HG03196 (cell line): ENCODE data around the gene AFF1.

ENCODE experiments used
- ATAC-seq: cut with Tn5 transposase; IDR thresholded peaks from one replicate; pipeline ENCODE4 v1.9.1; 2021; ENCODE audit not compliant: unreplicated experiment

Gene AFF1

DNA sequence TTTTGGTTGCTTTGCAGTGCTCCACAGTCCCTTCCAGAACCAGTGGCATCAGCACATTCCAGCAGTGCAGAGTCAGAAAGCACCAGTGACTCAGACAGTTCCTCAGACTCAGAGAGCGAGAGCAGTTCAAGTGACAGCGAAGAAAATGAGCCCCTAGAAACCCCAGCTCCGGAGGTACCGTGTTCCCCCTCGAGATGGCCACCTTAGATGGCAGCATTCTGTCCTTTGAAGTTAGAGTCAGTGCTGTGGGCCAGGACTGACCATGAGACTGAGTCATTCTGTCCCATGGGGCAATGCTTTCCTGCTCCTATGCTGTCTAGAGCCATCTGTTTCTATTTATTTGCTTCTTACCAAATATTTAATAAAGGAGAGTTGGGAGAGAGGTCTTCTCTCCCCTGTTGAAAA lies 173.3 kb downstream of the AFF1 start:
- no peak for ATAC-seq

DNA sequence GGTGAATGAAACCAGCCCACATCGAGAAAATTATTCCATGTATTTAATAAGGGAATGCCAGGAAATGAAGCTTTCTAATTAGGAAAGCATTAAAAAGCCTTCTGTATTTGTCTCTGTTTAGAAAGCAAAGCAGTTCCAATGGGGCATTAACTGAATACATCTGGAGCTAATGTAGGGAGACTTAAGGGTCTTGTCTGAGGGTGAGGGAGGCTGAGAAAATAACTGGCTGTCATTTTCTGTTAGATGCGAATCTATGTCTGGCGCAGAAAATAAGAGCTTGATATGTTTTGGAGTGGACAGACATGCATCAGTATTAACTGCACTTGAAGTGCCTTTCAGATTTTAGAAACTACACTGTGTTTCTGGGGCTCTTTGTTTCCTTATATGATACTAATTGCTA lies 174.3 kb downstream of the AFF1 start:
- ATAC-seq, result no peak

DNA sequence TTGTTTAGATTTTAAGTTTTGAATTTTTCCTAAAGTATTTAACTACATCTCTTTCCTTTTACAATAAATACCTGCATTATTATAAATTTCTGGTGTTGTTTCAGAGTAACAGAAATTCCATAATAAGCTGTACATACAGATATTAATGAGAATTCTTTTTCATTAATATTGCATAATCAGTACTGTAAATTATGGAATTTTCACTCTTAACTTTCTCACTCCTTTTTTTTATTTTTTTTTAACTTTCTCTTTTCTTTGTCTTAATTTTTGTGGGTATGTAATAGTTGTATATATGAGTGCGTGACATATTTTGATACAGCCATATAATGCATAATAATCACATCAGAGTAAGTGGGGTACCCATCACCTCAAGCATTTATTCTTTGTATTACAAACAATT lies 175.1 kb downstream of the AFF1 start:
- no peak for ATAC-seq

DNA sequence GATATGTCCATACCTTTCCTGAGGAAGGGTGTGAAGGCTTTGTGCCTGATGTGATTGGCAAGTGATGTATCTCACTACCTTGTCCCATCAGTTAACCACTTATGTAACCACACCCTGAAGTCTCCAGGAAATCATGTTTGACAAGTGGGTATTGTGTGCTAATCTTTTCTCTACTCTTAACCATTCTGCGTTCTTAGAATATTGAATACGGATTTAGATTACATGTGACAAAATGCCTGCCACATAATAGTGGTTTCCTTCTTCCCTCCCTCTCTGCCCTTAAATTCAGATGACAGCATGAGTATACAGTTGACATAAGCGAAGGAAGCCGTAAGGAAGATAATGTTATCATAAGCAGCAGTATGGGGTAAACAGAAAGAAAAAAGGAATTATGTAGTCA lies 177.3 kb downstream of the AFF1 start:
- ATAC-seq, result no peak

DNA sequence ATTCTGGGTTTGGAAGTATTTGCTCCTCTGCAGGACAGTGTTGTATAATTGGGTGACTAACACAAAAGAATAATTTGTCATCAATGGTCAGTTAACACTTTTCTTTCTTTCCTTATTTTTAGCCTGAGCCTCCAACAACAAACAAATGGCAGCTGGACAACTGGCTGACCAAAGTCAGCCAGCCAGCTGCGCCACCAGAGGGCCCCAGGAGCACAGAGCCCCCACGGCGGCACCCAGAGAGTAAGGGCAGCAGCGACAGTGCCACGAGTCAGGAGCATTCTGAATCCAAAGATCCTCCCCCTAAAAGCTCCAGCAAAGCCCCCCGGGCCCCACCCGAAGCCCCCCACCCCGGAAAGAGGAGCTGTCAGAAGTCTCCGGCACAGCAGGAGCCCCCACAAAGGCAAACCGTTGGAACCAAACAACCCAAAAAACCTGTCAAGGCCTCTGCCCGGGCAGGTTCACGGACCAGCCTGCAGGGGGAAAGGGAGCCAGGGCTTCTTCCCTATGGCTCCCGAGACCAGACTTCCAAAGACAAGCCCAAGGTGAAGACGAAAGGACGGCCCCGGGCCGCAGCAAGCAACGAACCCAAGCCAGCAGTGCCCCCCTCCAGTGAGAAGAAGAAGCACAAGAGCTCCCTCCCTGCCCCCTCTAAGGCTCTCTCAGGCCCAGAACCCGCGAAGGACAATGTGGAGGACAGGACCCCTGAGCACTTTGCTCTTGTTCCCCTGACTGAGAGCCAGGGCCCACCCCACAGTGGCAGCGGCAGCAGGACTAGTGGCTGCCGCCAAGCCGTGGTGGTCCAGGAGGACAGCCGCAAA lies 179.6 kb downstream of the AFF1 start:
- ATAC-seq, result no peak

DNA sequence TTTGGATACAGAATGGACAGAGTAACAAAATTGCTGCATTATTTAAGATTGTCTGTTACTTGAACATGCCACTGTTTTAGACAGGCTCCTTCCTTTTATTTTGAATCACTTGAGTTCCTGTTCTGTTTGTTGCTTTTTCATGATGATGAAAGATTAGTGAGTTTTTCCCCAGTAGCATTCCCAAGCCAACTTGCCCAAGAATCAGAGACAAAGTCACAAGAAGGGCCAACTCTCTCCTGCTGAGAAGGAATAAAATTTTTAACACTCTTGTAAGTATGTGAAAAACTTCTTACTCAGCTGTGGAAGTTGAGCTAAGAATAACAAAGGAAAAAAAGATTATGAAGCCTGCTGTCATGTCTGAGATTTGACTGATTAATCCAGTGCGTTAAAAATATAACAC lies 181.4 kb downstream of the AFF1 start:
- no peak for ATAC-seq

DNA sequence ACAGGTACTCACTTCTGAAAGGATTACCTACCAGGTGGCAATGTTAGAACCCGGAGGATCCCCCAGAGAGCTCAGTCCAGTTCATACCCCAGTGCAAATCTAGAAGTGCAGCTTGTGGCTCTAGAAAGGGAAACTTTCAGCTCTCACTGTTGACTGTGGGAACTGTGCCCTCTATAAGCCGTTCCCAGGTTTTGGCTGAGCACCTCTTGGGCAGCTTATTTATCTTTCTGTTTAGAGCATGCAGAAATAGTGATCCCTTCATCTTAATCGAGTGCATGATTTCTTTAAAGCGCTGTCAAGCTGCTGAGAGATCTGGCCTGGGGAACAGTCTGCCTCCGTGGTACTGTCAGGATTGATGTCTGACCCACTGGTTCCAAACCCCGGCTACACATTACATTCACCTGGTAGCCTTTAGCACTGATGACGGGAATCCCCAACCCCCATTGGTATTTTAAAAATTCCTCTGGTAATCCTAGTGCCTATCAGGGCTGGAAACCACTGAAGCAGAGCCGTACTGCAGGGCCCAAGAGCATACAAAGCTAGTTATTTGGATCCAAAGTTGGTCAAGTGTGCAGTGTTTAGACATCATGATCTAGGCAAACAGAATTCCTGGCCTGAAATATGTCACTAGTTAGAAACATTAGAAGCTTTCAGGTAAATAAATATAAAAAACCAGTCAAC lies 182.4 kb downstream of the AFF1 start:
- ATAC-seq, result no peak

DNA sequence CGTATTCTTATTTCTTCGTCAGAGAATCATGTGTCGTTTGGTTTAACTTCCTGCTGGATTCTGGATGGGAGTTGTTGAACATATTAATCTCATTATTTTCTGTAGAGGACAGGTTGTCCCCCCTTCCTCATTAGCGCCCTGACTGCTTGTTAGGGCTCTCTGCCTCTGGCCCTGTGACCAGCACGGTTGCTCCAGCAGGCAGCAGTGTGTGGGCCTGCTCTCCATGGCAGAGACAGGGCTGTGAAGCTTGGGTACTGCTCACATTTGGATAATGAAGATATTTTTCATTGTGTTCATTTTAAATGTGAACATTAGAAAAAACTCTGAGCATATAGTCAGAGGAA lies 182.9 kb downstream of the AFF1 start:
- no peak for ATAC-seq

DNA sequence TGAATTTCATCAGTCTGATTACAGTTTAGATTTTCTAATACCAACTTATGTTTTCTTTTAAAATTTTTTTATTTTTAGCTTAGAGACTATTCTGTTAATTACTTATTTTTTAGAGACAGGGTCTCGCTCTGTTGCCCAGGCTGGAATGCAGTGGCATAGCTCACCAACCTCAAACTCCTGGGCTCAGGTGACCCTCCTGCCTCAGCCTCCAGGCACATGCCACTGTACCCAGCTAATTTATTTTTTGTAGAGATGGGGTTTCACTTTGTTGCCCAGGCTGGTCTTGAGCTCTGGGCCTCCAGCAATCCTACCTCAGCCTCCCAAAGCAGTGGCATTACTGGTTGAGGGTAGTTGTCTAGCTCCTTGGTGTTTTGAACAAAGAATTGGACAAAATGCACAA lies 183.6 kb downstream of the AFF1 start:
- ATAC-seq, result no peak

DNA sequence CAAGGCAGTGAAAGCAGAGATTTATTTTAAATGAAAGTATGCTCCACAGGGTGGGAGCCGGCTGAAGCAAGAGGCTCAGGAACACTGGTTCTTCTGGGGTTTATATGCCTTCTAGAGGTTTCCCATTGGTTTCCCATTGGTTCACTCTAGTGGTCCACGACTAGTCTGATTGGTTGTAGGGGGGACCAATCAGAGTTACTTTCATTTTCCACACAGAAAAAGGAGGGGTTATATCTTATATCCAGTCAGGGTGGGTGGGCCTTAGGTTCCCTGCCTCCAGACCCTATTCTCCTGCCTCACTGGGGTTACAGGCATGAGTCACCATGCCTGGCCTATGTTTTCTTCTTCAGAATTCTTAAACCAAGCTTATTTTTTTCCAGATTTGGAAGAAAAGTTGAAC lies 184.0 kb downstream of the AFF1 start:
- ATAC-seq, result no peak

DNA sequence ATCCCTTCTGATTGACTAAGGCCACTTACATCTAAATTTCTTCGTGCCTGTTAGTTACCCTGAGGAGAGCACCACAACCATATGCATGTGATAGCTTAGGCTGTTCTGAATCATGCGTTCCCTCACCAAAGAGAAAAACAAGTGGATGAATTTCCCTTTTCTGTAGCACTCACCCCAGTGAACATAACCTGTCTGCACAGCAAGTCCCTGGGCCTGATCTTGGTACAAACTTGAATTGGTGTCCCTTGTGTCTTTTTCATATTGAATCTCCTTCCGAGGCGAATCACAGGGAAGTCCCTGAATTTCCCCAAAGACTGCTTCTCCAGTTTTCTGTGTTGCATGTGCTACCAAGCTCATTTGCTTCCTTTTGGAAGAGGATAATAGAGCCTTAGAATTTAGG lies 185.2 kb downstream of the AFF1 start:
- no peak for ATAC-seq

DNA sequence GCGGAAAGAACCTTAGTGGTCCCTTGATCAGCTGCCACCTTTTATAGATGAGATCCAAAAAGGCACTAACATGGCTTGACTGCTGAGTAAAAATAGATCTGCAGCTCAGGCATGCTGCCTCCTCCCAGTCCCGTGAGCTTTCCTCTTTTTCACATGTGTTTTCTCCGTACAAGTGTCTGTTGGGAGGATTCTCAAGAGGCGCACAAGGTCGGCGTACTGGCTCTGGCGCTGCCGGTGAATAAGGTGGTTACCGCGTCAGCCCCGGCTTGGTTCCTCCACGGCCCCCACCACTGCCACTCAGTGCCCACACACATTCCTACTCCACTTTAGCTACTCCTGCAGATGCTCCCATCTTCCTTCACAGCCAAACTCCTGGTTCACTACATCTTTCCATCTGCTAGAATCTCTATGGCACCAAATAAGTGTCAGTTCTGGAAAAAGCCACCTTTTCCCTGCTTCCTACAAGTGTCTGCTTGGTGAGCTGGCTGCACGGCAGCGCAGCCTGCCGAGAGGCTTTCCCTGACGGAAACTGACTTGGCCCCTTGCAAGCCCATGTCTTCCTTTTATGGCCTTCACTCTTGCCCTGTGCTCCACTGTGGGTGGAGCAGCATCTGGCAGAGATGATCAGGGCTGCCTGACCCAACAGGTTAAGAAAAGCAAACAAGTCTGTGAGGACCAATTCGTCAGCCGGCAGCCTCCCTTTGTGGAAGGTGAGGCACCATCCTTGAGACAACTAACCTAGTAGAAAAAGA lies 185.8 kb downstream of the AFF1 start:
- no peak for ATAC-seq

DNA sequence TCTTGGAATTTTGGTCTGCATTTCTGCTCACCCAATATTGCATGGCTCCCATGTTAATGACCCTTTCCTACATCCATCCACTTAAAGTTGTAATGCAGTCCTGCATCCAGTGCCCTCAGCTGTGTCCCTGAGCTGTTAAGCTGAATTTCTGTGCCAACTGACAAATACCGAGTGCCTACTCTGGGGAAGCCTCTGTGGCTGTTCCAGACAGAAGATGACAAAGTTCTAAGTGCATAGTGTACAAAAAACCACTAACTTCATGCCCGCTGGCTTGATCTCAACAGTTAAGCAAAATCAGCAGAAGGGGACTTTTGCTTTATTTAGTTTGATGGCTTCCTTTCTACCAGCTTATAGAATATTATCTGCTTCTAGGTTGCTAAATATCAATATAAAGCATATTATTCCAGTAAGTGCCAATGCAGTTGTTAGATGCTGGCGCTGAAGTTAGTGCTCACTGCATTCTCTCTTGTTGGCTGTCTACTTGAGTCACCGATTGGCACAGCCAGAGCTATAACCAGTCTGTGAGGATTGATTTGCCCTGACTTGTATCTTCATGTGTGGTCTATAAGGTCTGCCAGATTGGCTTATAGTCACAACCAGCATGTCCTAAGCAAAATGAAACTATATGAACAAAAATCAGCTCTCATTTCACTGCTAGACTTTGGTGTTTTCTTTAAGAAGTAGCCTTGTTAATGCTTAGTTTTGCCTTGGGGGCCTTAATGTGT lies 186.7 kb downstream of the AFF1 start:
- ATAC-seq, result no peak

DNA sequence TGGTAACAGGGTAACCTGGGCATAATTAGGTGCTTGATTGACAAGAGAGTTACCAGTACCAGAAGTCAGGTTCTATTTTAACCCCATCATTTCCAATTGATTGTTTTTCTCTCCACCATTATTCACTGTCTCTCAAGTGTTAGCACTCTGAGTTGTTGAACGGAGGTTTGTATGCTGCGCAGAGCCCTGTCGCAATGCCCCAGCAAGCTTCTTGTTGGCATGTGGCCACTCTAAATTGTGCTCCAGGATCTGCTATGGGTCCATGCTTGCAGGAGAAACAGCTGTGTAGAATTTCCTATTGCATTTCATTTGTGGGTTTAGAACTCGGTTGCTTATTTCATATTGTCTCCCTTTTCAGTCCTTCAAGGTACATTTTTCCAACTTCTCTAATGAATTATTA lies 187.4 kb downstream of the AFF1 start:
- ATAC-seq, result no peak

DNA sequence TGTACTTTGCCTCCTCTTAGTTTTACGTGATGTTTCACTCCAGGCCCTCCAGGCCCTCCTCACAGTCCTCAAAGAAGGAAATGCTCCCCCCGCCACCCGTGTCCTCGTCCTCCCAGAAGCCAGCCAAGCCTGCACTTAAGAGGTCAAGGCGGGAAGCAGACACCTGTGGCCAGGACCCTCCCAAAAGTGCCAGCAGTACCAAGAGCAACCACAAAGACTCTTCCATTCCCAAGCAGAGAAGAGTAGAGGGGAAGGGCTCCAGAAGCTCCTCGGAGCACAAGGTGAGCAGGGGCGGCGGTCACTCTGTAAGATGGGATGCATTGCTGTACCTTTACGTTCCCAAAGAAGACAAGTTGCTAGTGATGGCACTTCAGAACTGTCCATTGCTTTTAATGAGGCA lies 191.2 kb downstream of the AFF1 start:
- no peak for ATAC-seq

DNA sequence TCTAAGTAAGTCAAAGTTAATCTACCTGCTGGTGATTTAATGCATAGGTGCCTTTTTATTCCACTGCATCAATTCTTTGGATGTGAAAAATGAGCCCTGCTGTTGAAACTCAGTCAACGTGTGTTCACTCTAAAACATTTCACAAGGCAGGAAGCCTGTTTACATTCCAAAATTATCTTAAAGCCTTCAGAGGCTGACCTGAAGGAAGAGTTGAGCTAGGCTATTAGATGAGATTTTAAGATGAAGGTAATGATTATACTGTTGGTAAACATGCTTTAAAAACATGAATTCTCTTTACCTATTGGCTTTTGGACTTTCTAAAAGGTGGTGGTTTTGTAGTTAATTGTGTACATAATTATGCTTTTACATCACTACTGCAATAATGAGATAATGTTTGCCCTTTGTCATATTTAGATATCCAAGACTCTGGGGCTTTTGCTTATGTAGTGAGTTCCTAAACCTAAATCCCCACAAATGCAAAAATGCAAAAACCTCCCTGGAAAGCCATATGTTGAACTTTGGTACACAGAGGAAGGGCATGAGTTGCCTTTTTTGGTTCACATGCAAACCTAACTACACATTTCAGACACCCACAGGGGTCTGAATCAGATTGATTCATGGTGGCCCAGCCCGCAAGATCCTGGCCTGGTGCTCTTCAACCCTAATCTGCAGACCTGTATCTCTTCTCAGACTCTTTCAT lies 193.3 kb downstream of the AFF1 start:
- no peak for ATAC-seq

DNA sequence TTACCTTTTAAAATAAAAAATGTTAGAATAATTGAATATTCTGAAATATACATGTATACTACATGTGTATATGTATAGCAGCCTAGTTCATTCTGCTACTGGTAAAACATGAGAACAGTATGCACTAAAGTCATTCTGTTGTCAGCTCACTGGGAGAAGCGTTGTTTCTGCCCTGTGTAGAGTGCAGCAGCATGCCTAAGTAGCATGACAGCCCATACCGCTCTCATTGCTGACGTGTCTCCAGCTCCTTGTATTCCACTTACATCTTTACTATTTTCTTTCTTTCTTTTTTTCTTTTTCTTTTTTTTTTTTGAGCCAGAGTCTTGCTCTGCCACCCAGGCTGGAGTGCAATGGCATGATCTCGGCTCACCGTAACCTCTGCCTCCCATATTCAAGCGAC lies 194.9 kb downstream of the AFF1 start:
- no peak for ATAC-seq

DNA sequence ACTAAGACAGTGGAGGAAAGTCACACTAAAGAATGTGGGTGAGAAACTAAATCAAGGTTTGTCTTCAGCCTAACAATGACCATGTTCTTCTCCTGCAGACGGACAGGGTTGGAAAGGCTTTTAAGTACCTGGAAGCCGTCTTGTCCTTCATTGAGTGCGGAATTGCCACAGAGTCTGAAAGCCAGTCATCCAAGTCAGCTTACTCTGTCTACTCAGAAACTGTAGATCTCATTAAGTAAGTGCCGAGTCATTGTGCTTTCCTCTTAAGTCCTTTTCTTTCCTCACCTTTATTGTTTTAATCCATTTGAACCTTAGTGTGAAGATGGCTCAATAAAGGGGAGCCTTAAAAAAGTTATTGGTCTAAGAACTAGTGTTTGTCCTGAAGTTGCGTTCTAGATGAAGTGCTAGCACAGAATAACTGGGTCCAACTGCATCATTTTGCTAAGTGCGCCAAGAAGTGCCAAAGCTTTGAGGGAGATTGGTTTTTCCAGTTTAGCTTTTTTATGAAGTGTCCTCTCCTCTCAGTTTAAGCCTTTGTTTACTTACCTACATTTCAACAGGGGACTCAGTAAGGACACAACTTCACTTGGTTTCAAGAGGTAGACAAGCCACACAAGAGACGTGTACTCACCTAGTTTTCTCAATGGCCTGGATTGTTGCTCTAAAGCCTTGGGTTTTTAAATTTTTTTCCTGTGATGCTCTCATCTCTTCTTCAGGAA lies 196.3 kb downstream of the AFF1 start:
- no peak for ATAC-seq

DNA sequence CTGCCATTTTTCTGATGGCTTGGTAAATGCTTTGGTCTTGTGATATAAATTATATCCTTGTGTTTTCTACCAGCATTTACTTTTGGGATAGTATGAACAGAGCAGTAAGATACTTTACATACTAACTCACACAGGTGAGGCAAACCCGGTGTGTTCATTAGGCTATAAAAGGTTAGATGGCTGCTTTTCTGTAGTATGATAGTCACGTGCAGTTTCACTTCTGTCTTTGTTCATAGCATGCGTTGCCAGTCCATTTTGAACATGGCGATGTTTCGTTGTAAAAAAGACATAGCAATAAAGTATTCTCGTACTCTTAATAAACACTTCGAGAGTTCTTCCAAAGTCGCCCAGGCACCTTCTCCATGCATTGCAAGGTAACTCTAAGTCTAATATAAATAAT lies 197.2 kb downstream of the AFF1 start:
- no peak for ATAC-seq

DNA sequence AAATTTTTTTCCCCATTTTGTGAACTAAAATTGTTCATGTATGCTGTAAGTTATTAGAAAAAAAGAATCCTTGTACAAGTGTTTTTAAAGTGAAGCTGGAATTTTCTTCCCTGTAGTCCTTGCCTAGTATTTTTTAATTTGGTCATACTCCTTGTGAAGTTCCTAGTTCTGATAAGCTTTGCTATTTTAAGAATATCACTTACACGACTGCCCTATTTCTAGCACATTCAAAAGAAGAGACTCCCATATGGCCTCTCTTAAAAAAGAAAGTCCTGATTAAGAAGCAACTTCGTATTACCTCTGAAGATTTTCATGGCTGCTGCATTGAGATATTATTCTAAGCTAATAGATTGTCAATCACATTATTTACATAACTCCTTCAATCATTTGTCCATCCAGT lies 198.4 kb downstream of the AFF1 start:
- no peak for ATAC-seq
